HEK293T (cell line): ENCODE measurements around the gene ZMIZ1.

ENCODE experiments used
- CTCF ChIA-PET: fragments of 350-600 bp; formaldehyde crosslinking; extraction: SDS; loops from one replicate; lab custom pipeline; 2021; ENCODE audit warnings: antibody characterized with exemption, inconsistent platforms; lab: Yijun Ruan, JAX
- POLR2A ChIA-PET: fragments of 350-600 bp; formaldehyde crosslinking; extraction: SDS; loops from one replicate; lab custom pipeline; 2020; ENCODE audit warnings: antibody characterized with exemption, inconsistent platforms; lab: Yijun Ruan, JAX
- DNase-seq: peaks from one replicate; pipeline ENCODE4 v3.0.0; 2012; ENCODE audit warnings: mixed read lengths; ENCODE audit errors: extremely low spot score
- ARNT ChIP-seq: fragments of 450-650 bp; IDR thresholded peaks from 2 replicates; pipeline ENCODE4 v1.6.1; 2017; ENCODE audit warnings: mild to moderate bottlenecking
- BHLHE40 ChIP-seq: fragments of 450-650 bp; IDR thresholded peaks from 2 replicates; pipeline ENCODE4 v1.6.1; 2016; ENCODE audit warnings: mild to moderate bottlenecking, moderate library complexity, borderline replicate concordance
- CTBP1 ChIP-seq: fragments of 450-650 bp; IDR thresholded peaks from 2 replicates; pipeline ENCODE4 v1.6.1; 2016; ENCODE audit warnings: borderline replicate concordance
- ELF4 ChIP-seq: fragments of 450-650 bp; IDR thresholded peaks from 2 replicates; pipeline ENCODE4 v1.6.1; 2017; ENCODE audit warnings: antibody characterized with exemption
- FOXA1 ChIP-seq: fragments of 450-650 bp; IDR thresholded peaks from 2 replicates; pipeline ENCODE4 v1.6.1; 2016; ENCODE audit warnings: mild to moderate bottlenecking
- FOXK2 ChIP-seq: fragments of 450-650 bp; IDR thresholded peaks from 2 replicates; pipeline ENCODE4 v1.6.1; 2016; ENCODE audit warnings: mild to moderate bottlenecking
- FOXM1 ChIP-seq: fragments of 450-650 bp; IDR thresholded peaks from 2 replicates; pipeline ENCODE4 v1.6.1; 2017; ENCODE audit warnings: mild to moderate bottlenecking, borderline replicate concordance
- HDGF ChIP-seq: fragments of 450-650 bp; IDR thresholded peaks from 2 replicates; pipeline ENCODE4 v1.6.1; 2017; ENCODE audit warnings: antibody characterized with exemption, borderline replicate concordance
- L3MBTL2 ChIP-seq: fragments of 450-650 bp; conservative IDR thresholded peaks from 2 replicates; pipeline ENCODE4 v1.6.1; 2016; ENCODE audit warnings: mild to moderate bottlenecking
- LEF1 ChIP-seq: fragments of 450-650 bp; IDR thresholded peaks from 2 replicates; pipeline ENCODE4 v1.6.1; 2017; ENCODE audit warnings: mild to moderate bottlenecking, borderline replicate concordance
- NFRKB ChIP-seq: fragments of 450-650 bp; IDR thresholded peaks from 2 replicates; pipeline ENCODE4 v1.6.1; 2016; ENCODE audit warnings: mild to moderate bottlenecking, moderate library complexity
- SP1 ChIP-seq: fragments of 450-650 bp; IDR thresholded peaks from 2 replicates; pipeline ENCODE4 v1.6.1; 2017
- SUZ12 ChIP-seq: fragments of 450-650 bp; IDR thresholded peaks from 2 replicates; pipeline ENCODE4 v1.6.1; 2016; ENCODE audit warnings: mild to moderate bottlenecking
- TARDBP ChIP-seq: fragments of 450-650 bp; IDR thresholded peaks from 2 replicates; pipeline ENCODE4 v1.6.1; 2016
- ZNF384 ChIP-seq: fragments of 450-650 bp; IDR thresholded peaks from 2 replicates; pipeline ENCODE4 v1.6.1; 2016
- TF ChIP-seq, protein P1 (sequence below): fragments of 450-650 bp; IDR thresholded peaks from 2 replicates; pipeline ENCODE4 v1.6.1; 2016

Gene ZMIZ1

GRCh38 chr10:79162022-79162421 lies 93.3 kb downstream of the ZMIZ1 start:
- ChIA-PET CTCF (no interaction called here), POLR2A (no interaction called here)
- TF ChIP-seq, protein P1, sequence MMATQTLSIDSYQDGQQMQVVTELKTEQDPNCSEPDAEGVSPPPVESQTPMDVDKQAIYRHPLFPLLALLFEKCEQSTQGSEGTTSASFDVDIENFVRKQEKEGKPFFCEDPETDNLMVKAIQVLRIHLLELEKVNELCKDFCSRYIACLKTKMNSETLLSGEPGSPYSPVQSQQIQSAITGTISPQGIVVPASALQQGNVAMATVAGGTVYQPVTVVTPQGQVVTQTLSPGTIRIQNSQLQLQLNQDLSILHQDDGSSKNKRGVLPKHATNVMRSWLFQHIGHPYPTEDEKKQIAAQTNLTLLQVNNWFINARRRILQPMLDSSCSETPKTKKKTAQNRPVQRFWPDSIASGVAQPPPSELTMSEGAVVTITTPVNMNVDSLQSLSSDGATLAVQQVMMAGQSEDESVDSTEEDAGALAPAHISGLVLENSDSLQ, result no peak
- TF ChIP-seq CTBP1 (no peak), ELF4 (no peak), ARNT (no peak), TARDBP (no peak), FOXM1 (no peak), SP1 (no peak), NFRKB (no peak)
- no peak for DNase-seq

DNA sequence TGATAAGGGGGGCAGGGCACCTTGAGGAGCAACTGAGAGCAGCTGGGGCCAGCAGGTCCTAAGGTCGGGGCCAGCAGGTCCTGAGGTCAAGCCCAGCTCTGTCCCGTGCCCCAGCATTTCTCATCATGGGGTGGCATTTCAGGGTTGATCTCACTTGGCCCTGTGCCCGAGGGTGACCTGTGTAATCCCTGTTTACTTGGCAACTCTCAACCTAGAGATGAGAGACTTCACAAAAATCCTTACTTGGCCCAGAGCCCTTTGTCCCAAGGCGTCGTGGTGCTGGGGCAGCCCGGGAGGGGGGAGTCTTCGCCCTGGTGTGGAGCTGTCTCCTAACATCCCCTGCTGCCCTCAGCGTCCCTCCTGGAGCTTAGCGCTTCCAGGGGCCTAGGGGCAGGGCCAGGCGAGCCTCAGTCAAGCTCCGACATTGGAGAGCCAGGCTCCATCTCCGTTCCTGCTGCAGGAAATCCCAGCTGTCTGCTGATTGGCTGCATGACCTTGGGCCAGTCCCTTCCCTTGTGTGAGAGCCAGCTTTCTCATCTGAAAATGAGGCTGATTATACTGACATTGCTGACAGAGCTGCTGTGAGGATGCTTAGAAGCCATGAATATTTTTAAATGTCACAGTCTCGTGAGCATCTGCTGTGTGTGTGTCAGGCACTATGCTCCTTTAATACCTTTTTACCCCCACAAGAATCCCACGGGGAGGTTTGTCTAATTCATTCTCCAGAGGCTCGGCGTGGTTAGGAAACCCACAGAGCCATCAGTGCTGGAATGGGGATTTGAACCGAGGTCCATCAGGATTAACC lies 94.3 kb downstream of the ZMIZ1 start:
- DNase-seq, result no peak
- ChIA-PET POLR2A (no interaction called here), CTCF (no interaction called here)
- TF ChIP-seq CTBP1, result no peak
- TF ChIP-seq SP1, result no peak
- no peak for TF ChIP-seq TARDBP
- TF ChIP-seq SUZ12, result no peak
- no peak for TF ChIP-seq BHLHE40
- no peak for TF ChIP-seq LEF1
- no peak for TF ChIP-seq FOXM1
- no peak for TF ChIP-seq ARNT
- no peak for TF ChIP-seq FOXA1
- TF ChIP-seq NFRKB, result no peak
- TF ChIP-seq, protein P1, result no peak
- TF ChIP-seq ELF4, result no peak

- CTCF ChIA-PET, result interaction anchor here (1.6 kb wide), 1 partner anchor 31 kb away, joined by 4 read pairs; no protein-coding TSS in a partner anchor
These were observed 94.9 kb downstream of the ZMIZ1 start for GRCh38 chr10:79163666-79163975.

GRCh38 chr10:79164075-79164474 lies 95.3 kb downstream of the ZMIZ1 start:
- DNase-seq, result no peak
- TF ChIP-seq LEF1 (no peak), NFRKB (no peak), TARDBP (no peak), FOXK2 (no peak), L3MBTL2 (no peak), CTBP1 (no peak)
- TF ChIP-seq, protein P1, result no peak
- ChIA-PET CTCF (interaction anchor here (1.6 kb wide), 1 partner anchor 31 kb away, joined by 4 read pairs; no protein-coding TSS in a partner anchor), POLR2A (no interaction called here)

More at GRCh38 chr10:79163666-79163975, 94.9 kb downstream of the ZMIZ1 start:
- POLR2A ChIA-PET, result no interaction called here
- no peak for DNase-seq
- TF ChIP-seq SUZ12 (no peak), FOXK2 (no peak), HDGF (no peak), SP1 (no peak), LEF1 (no peak), FOXA1 (no peak)

DNA sequence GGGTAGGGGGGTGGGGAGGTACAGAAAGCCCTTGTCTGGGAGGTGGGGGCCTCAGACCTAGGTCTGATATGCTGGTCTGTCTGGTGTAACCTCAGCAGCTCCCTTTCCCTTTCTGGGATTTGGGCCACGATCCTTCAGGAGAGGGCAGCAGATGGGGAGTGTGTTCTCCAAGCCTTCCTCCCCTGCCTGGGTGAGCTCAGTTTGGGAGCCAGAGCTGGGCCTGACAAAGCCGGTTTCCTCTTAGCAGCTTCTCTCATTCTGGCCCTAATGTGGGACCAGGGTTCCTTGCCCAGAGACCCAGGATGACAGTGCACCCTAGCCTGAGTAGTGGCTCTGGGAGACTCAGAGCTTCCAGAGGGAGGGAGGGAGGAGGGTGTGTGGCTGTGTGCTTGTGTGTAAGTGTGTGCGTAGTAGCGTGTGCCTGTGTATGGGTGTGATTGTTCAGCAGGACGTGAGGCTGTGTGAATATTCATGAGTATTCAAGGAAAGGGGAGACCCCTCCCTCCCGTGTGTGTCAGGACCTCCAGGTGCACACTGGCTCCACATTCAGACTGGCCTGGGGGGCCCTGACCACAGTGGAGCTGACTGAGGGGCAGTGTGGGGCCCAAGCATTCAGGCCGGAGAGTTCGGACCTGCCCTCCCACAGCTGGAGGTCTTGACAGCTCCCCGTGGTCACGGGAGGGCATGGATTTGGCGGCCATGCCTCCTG lies 96.5 kb downstream of the ZMIZ1 start:
- CTCF ChIA-PET, result interaction anchor here (1.6 kb wide), 1 partner anchor 30 kb away, joined by 4 read pairs; no protein-coding TSS in a partner anchor

More for the DNA sequence above, 96.5 kb downstream of the ZMIZ1 start:
- POLR2A ChIA-PET, result no interaction called here
- DNase-seq, result no peak
- TF ChIP-seq FOXK2, result no peak
- TF ChIP-seq NFRKB, result no peak
- no peak for TF ChIP-seq SP1
- TF ChIP-seq, protein P1, result no peak
- no peak for TF ChIP-seq L3MBTL2
- TF ChIP-seq LEF1, result no peak
- no peak for TF ChIP-seq BHLHE40
- no peak for TF ChIP-seq FOXA1
- no peak for TF ChIP-seq ARNT
- no peak for TF ChIP-seq FOXM1
- TF ChIP-seq TARDBP, result no peak
- TF ChIP-seq SUZ12, result no peak
- no peak for TF ChIP-seq ZNF384
- TF ChIP-seq CTBP1, result no peak
- TF ChIP-seq HDGF, result no peak
- no peak for TF ChIP-seq ELF4
